Smooth muscle cell (in vitro differentiated cells): ENCODE data around the gene WDR70. TPM values are rescaled to one million over a fixed set of nuclear protein-coding genes. Genes with fewer than 3 reads are reported as not detected.
"Not testable (repeated sequence)": the region's sequence is repeated elsewhere in the genome, so short reads cannot be mapped to it uniquely, and the experiment has no call there.

ENCODE experiments used
- DNase-seq: peaks from one replicate; lab custom pipeline; 2025; ENCODE audit not compliant: unreplicated experiment; lab: John Stamatoyannopoulos, UW
- H2AFZ ChIP-seq: fragments of 200-600 bp; sonication (generic); 2 replicates; pipeline ENCODE4 v1.6.0; 2016; ENCODE audit warnings: antibody characterized with exemption, low read depth, mild to moderate bottlenecking
- H3F3A ChIP-seq: fragments of 200-600 bp; sonication (generic); 2 replicates; pipeline ENCODE4 v1.6.0; 2017; ENCODE audit warnings: antibody characterized with exemption, low read depth
- H3K27ac ChIP-seq: fragments of 200-600 bp; sonication (generic); 2 replicates; pipeline ENCODE4 v1.5.1; 2016; ENCODE audit warnings: low read depth, mild to moderate bottlenecking
- H3K27me3 ChIP-seq: fragments of 200-600 bp; sonication (generic); 2 replicates; pipeline ENCODE4 v1.6.1; 2016; ENCODE audit warnings: low read depth, mild to moderate bottlenecking
- H3K36me3 ChIP-seq: fragments of 200-600 bp; sonication (generic); 2 replicates; pipeline ENCODE4 v1.5.1; 2016; ENCODE audit warnings: low read depth
- H3K4me1 ChIP-seq: fragments of 200-600 bp; sonication (generic); 2 replicates; pipeline ENCODE4 v1.5.1; 2016; ENCODE audit warnings: low read depth
- H3K4me2 ChIP-seq: fragments of 200-600 bp; sonication (generic); 2 replicates; pipeline ENCODE4 v1.6.0; 2016; ENCODE audit warnings: mild to moderate bottlenecking
- H3K4me3 ChIP-seq: fragments of 200-600 bp; sonication (generic); 2 replicates; pipeline ENCODE4 v1.5.1; 2016; ENCODE audit warnings: mild to moderate bottlenecking
- H3K79me2 ChIP-seq: fragments of 200-600 bp; sonication (generic); 2 replicates; pipeline ENCODE4 v1.6.0; 2016; ENCODE audit warnings: low read depth, mild to moderate bottlenecking
- H3K9ac ChIP-seq: fragments of 200-600 bp; sonication (generic); 2 replicates; pipeline ENCODE4 v1.6.0; 2016; ENCODE audit warnings: low read depth
- H3K9me3 ChIP-seq: fragments of 200-600 bp; sonication (generic); replicated peaks from 2 replicates; pipeline ENCODE4 v1.5.1; 2016; ENCODE audit warnings: low read depth
- H4K20me1 ChIP-seq: fragments of 200-600 bp; sonication (generic); 2 replicates; pipeline ENCODE4 v1.6.0; 2016; ENCODE audit warnings: low read depth
- whole genome bisulfite sequencing: methylation state at CpG from one replicate; pipeline ENCODE4 v1.1.7; 2016; ENCODE audit warnings: low lambda C conversion rate; 5-methylcytosine and 5-hydroxymethylcytosine counted together
- polyA plus RNA-seq: library from polyadenylated mRNA; unstranded; fragments of >200 nt; fragmentation: Nextera tagmentation; extraction: Ambion mirVana; gene quantifications from 2 replicates; pipeline ENCODE4 v1.2.1, GENCODE V29; 2016
- total RNA-seq: library from RNA; depleted of rRNA; stranded (reverse); fragments of >200 nt; gene quantifications from 2 replicates; pipeline ENCODE4 v1.2.3, GENCODE V29; 2014
- TF ChIP-seq, protein P1 (sequence below): fragments of 200-600 bp; sonication (generic); IDR thresholded peaks from 2 replicates; pipeline ENCODE4 v1.5.1; 2017; ENCODE audit warnings: borderline replicate concordance, mild to moderate bottlenecking, antibody characterized with exemption; ENCODE audit not compliant: insufficient read depth, poor library complexity, severe bottlenecking

WDR70 gene
- total and polyA plus RNA-seq, 2 experiments from 2014 or later: 17.8 to 28.7 TPM

DNA sequence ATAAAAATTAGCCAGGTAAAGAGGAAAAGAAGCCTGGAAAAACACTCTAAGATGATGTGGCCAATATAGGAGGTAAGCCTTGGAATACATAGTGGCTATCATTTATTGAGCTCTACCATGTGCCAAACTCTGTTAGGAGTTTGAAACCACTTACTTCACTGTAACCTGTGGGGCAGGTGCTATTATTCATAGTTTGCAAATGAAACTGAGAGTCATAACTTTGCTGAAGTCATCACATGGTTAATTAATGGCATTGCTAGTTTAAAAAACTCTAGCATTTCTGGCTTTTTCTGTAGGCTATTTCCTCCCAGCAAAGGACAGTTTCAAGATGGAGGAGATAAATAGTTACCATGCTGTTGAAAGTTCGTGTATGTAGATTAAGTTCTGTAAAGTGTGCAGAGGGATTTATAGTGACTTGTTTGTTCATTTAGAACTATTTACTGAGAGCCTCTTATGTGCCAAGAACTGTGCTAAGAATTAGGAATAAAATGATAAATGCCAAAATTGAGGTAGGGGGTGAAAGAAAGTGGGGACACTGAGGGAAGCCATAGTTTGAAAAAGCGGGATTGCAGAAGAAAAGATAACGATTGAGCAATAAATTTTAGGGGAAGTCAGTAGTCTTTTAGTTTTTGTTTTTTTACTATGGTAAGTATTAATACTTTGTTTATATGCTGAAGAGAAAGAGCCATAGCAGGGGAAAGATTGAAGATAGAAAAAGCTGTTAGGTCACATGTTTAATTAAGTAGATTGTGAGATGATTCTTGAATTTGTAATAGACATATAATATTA is 57.2 kb downstream of the WDR70 start:
- WGBS: 90% methylated on average over 3 of the region's 3 CpGs
- no peak overlapping the region for H3K4me2 ChIP-seq
- H2AFZ ChIP-seq: no peak overlapping the region
- no peak for DNase-seq
- TF ChIP-seq, protein P1, sequence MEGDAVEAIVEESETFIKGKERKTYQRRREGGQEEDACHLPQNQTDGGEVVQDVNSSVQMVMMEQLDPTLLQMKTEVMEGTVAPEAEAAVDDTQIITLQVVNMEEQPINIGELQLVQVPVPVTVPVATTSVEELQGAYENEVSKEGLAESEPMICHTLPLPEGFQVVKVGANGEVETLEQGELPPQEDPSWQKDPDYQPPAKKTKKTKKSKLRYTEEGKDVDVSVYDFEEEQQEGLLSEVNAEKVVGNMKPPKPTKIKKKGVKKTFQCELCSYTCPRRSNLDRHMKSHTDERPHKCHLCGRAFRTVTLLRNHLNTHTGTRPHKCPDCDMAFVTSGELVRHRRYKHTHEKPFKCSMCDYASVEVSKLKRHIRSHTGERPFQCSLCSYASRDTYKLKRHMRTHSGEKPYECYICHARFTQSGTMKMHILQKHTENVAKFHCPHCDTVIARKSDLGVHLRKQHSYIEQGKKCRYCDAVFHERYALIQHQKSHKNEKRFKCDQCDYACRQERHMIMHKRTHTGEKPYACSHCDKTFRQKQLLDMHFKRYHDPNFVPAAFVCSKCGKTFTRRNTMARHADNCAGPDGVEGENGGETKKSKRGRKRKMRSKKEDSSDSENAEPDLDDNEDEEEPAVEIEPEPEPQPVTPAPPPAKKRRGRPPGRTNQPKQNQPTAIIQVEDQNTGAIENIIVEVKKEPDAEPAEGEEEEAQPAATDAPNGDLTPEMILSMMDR: no peak
- no peaks in the 10 kb centered on the region for H3F3A ChIP-seq
- no peak overlapping the region for H3K9ac ChIP-seq
- H3K4me3 ChIP-seq: no peak overlapping the region
- H3K9me3 ChIP-seq: no peaks in the 10 kb centered on the region
- no peaks in the 10 kb centered on the region for H3K27me3 ChIP-seq
- no peaks in the 10 kb centered on the region for H3K79me2 ChIP-seq
- peaks cover 9% of the 10 kb centered on the region for H4K20me1 ChIP-seq
- H3K27ac ChIP-seq: no peak overlapping the region
- no peaks in the 10 kb centered on the region for H3K36me3 ChIP-seq
- no peaks in the 10 kb centered on the region for H3K4me1 ChIP-seq

DNA sequence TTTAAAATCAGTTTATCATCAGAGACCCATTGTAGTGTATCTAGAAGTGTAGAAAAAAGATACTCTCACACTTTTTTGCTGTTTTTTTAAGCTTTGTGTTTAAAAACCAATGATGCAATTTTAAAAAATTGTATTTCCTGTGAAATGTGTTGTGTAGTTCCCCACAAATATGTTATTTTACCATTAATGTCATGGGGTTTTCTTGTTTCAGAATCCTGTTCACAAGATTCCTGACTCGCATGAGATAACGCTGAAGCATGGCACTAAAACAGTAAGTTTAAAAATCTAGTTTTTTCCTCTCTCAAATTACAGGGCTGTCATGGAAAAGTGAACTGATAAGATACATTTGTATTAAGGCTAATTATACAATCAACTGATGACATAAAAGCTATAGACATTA is 58.6 kb downstream of the WDR70 start:
- H3K4me2 ChIP-seq: no peak overlapping the region
- H3K9me3 ChIP-seq: no peaks in the 10 kb centered on the region
- no peaks in the 10 kb centered on the region for H3F3A ChIP-seq
- DNase-seq: no peak
- no peak overlapping the region for H3K27ac ChIP-seq
- TF ChIP-seq, protein P1: no peak
- no peak overlapping the region for H2AFZ ChIP-seq
- no peaks in the 10 kb centered on the region for H3K4me1 ChIP-seq
- WGBS: 83% methylated on average over 2 of the region's 2 CpGs
- no peaks in the 10 kb centered on the region for H3K27me3 ChIP-seq
- no peak overlapping the region for H3K4me3 ChIP-seq
- no peaks in the 10 kb centered on the region for H3K79me2 ChIP-seq
- peaks cover 9% of the 10 kb centered on the region for H4K20me1 ChIP-seq
- no peak overlapping the region for H3K9ac ChIP-seq
- H3K36me3 ChIP-seq: no peaks in the 10 kb centered on the region

DNA sequence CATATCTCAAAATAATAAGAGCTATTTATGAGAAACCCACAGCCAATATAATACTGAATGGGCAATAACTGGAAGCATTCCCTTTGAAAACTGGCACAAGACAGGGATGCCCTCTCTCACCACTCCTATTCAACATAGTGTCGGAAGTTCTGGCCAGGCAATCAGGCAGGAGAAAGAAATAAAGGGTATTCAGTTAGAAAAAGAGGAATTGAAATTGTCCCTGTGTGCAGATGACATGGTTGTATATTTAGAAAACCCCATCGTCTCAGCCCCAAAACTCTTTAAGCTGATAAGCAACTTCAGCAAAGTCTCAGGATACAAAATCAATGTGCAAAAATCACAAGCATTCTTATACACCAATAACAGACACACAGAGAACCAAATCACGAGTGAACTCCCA is 66.7 kb downstream of the WDR70 start:
- not testable (repeated sequence) for H3K4me2 ChIP-seq, H3K9ac ChIP-seq, H3K9me3 ChIP-seq, H3K36me3 ChIP-seq, H3K4me1 ChIP-seq, H4K20me1 ChIP-seq, H3K79me2 ChIP-seq, DNase-seq, H3K4me3 ChIP-seq, H3K27me3 ChIP-seq, H2AFZ ChIP-seq, H3F3A ChIP-seq, H3K27ac ChIP-seq
- over 99% methylated on average over 3 of the region's 3 CpGs for WGBS

DNA sequence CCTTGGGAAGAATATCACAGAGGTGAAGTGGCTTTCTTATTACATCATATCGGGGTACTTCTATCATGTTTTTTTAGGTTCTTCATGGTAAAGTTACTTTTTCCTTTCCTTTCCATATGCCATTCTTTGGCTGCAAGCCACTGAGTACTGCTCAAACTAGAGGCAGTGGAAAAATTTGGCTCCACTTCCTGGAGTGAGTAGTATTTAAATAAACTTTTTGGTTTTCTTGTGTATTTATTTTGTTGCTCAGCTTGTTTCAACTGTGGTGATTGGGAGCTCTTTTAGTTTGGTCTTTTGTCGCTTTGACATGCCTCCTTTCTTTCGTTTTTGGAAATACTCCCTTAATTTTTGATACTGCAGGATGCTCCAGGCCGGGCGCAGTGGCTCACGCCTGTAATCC is 69.8 kb downstream of the WDR70 start:
- Histone ChIP-seq H3K36me3 (peaks cover under 1% of the 10 kb centered on the region), H2AFZ (no peak overlapping the region), H4K20me1 (no peaks in the 10 kb centered on the region), H3K9me3 (no peaks in the 10 kb centered on the region), H3K4me2 (no peak overlapping the region), H3F3A (no peaks in the 10 kb centered on the region), H3K4me3 (no peak overlapping the region), H3K27me3 (no peaks in the 10 kb centered on the region), H3K27ac (no peak overlapping the region), H3K4me1 (no peaks in the 10 kb centered on the region), H3K9ac (no peak overlapping the region), H3K79me2 (no peaks in the 10 kb centered on the region)
- WGBS: 99% methylated on average over 6 of the region's 6 CpGs
- TF ChIP-seq, protein P1: no peak
- DNase-seq: no peak

DNA sequence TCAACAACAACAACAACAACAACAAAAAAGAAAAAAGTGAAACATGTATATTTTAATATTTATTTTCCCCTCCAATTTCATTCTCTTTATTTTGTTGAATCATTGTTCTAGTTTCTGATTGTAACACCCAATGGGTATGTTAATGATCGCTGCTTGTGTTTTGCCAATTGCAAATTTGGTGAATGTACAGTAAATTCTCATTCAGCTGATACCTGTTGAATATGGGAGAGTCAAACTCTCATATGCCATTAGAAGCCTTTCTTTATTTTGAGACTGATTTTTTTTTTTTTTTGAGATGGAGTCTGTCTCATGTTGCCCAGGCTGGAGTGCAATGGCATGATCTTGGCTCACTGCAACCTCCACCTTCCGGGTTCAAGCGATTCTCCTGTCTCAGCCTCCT is 72.9 kb downstream of the WDR70 start:
- H3K4me2 ChIP-seq, H3K27me3 ChIP-seq, H3F3A ChIP-seq, H3K9me3 ChIP-seq, DNase-seq, H3K4me3 ChIP-seq, H2AFZ ChIP-seq, H3K79me2 ChIP-seq, H3K36me3 ChIP-seq, H3K4me1 ChIP-seq, H3K9ac ChIP-seq, H4K20me1 ChIP-seq, H3K27ac ChIP-seq: not testable (repeated sequence)
- 98% methylated on average over 3 of the region's 3 CpGs for WGBS

DNA sequence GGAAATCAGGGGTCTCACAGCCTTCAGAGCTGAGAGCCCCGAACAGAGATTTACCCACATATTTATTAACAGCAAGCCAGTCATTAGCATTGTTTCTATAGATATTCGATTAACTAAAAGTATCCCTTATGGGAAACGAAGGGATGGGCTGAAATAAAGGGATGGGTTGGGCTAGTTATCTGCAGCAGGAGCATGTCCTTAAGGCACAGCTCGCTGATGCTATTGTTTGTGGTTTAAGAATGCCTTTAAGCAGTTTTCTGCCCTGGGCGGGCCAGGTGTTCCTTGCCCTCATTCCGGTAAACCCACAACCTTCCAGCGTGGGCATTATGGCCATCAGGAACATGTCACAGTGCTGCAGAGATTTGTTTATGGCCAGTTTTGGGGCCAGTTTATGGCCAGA is 74.1 kb downstream of the WDR70 start:
- not testable (repeated sequence) for H3K27me3 ChIP-seq, H3K4me2 ChIP-seq, H3K79me2 ChIP-seq, H3K9ac ChIP-seq, H4K20me1 ChIP-seq, H3F3A ChIP-seq, H3K4me1 ChIP-seq, H3K4me3 ChIP-seq, DNase-seq, H3K27ac ChIP-seq, H2AFZ ChIP-seq, H3K9me3 ChIP-seq, H3K36me3 ChIP-seq
- WGBS: 94% methylated on average over 7 of the region's 7 CpGs
